Fibroblast of lung (primary cell): Measurements from ENCODE around the gene CACNA2D3. TPM values are rescaled to one million over a fixed set of nuclear protein-coding genes. Genes with fewer than 3 reads are reported as not detected.

Experiments
- DNase-seq, 2 donors: peaks; one replicate each; pipeline versions ENCODE4 v3.0.0 to v3.0.0-alpha.2; 2010; ENCODE audit warnings: low read depth in 2 of 2
- H2AFZ ChIP-seq: 2 replicates; pipeline ENCODE4 v1.5.1; 2012; ENCODE audit warnings: low read length, control low read depth, inconsistent platforms
- H3K27ac ChIP-seq: 2 replicates; pipeline ENCODE4 v1.5.1; 2011; ENCODE audit warnings: low read length, control low read depth; ENCODE audit not compliant: insufficient read depth
- H3K27me3 ChIP-seq: 2 replicates; pipeline ENCODE4 v1.5.1; 2011; ENCODE audit warnings: mild to moderate bottlenecking, low read length; ENCODE audit not compliant: control insufficient read depth, insufficient read depth
- H3K36me3 ChIP-seq: 2 replicates; pipeline ENCODE4 v1.5.1; 2011; ENCODE audit warnings: low read length; ENCODE audit not compliant: control insufficient read depth, insufficient read depth
- H3K4me1 ChIP-seq: 2 replicates; pipeline ENCODE4 v1.5.1; 2011; ENCODE audit warnings: low read length; ENCODE audit not compliant: control insufficient read depth, insufficient read depth; ENCODE audit errors: extremely low read depth
- H3K4me2 ChIP-seq: 2 replicates; pipeline ENCODE4 v1.5.1; 2011; ENCODE audit warnings: low read length, control low read depth; ENCODE audit not compliant: insufficient read depth; ENCODE audit errors: extremely low read depth
- H3K4me3 ChIP-seq, 4 experiments: fragments of 200-600 bp in 1 of 4; sonication (generic) in 1 of 4; replicated peaks in 1 of 4; 2 replicates each; pipeline ENCODE4 v1.5.1; 2011 to 2016; ENCODE audit warnings: low read length in 4 of 4, low read depth in 3 of 4, mild to moderate bottlenecking in 3 of 4, control low read depth in 2 of 4, inconsistent platforms in 1 of 4, mixed read lengths in 1 of 4; ENCODE audit not compliant: insufficient read depth in 1 of 4; ENCODE audit errors: control extremely low read depth in 1 of 4
- H3K79me2 ChIP-seq: 2 replicates; pipeline ENCODE4 v1.5.1; 2012; ENCODE audit warnings: mild to moderate bottlenecking, low read length, inconsistent platforms; ENCODE audit not compliant: control insufficient read depth, insufficient read depth
- H3K9ac ChIP-seq: 2 replicates; pipeline ENCODE4 v1.5.1; 2011; ENCODE audit warnings: mild to moderate bottlenecking, low read length, control low read depth; ENCODE audit not compliant: insufficient read depth
- H3K9me3 ChIP-seq: 2 replicates; pipeline ENCODE4 v1.5.1; 2012; ENCODE audit warnings: low read depth, low read length; ENCODE audit not compliant: control insufficient read depth, insufficient read depth
- H4K20me1 ChIP-seq: 2 replicates; pipeline ENCODE4 v1.5.1; 2011; ENCODE audit warnings: low read length; ENCODE audit not compliant: control insufficient read depth, insufficient read depth; ENCODE audit errors: extremely low read depth
- EZH2 ChIP-seq: IDR thresholded peaks from 2 replicates; pipeline ENCODE4 v1.5.1; 2012; ENCODE audit warnings: low read length, control low read depth, mild to moderate bottlenecking; ENCODE audit errors: missing control alignments
- polyA plus RNA-seq, 2 donors: library from polyadenylated mRNA; depleted of rRNA in 1 of 2; stranded (reverse) in 1 of 2; unstranded in 1 of 2; fragments of >200 nt; gene quantifications; 2 replicates each; pipeline ENCODE4 v1.2.1, GENCODE V29; 2011 to 2012; ENCODE audit warnings: missing spikeins in 1 of 2
- total RNA-seq: library from RNA; depleted of rRNA; stranded (reverse); fragments of >200 nt; gene quantifications from 2 replicates; pipeline ENCODE4 v1.2.1, GENCODE V29; 2014
- TF ChIP-seq, protein P1 (sequence below), 2 donors: IDR thresholded peaks in 1 of 2; conservative IDR thresholded peaks in 1 of 2; 1 replicate in 1 of 2; 2 replicates in 1 of 2; pipeline ENCODE4 v1.5.1; 2011 to 2012; ENCODE audit warnings: low read length in 2 of 2, control low read depth in 1 of 2, inconsistent platforms in 1 of 2, low read depth in 1 of 2, mild to moderate bottlenecking in 1 of 2

Gene CACNA2D3
- total and polyA plus RNA-seq, 2 donors (not counting 1 experiment from before 2014, with no cell fraction given), result 1.8 to 11.5 TPM

DNA sequence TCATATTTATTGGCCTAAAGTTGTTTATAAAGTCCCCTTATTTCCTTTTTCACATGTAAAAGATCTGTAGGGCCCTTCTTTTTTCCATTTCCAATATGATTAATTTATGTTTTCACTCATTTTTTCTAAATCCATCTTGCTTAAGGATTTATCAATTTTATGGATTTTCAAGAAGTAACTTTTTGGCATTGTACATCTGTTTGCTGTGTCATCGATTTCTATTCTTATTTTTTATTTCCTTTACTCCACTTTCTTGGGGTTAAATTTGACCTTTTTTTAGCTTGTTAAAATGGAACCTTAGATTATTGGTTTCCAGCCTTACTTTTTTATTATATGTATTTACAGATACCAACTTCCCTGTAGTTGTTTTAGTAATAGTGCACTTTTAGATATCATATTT, 597.6 kb downstream of the CACNA2D3 start:
- Histone ChIP-seq H3K4me3 (no peak overlapping the region), H3K4me2 (no peak overlapping the region), H3K27ac (no peak overlapping the region), H3K36me3 (no peaks in the 10 kb centered on the region), H3K79me2 (no peaks in the 10 kb centered on the region), H4K20me1 (no peaks in the 10 kb centered on the region), H3K9ac (no peak overlapping the region), H3K9me3 (no peaks in the 10 kb centered on the region), H3K4me1 (no peaks in the 10 kb centered on the region), H2AFZ (no peak overlapping the region), H3K27me3 (no peaks in the 10 kb centered on the region)
- no peak for DNase-seq
- no peak for TF ChIP-seq EZH2
- TF ChIP-seq, protein P1, sequence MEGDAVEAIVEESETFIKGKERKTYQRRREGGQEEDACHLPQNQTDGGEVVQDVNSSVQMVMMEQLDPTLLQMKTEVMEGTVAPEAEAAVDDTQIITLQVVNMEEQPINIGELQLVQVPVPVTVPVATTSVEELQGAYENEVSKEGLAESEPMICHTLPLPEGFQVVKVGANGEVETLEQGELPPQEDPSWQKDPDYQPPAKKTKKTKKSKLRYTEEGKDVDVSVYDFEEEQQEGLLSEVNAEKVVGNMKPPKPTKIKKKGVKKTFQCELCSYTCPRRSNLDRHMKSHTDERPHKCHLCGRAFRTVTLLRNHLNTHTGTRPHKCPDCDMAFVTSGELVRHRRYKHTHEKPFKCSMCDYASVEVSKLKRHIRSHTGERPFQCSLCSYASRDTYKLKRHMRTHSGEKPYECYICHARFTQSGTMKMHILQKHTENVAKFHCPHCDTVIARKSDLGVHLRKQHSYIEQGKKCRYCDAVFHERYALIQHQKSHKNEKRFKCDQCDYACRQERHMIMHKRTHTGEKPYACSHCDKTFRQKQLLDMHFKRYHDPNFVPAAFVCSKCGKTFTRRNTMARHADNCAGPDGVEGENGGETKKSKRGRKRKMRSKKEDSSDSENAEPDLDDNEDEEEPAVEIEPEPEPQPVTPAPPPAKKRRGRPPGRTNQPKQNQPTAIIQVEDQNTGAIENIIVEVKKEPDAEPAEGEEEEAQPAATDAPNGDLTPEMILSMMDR (conservative IDR thresholded peaks at IDR 0.05 in 1 of 2, IDR thresholded peaks at IDR 0.05 in 1 of 2; ENCODE audit: low read depth in 1 of 2, low read length in 2 of 2), result no peak

DNA sequence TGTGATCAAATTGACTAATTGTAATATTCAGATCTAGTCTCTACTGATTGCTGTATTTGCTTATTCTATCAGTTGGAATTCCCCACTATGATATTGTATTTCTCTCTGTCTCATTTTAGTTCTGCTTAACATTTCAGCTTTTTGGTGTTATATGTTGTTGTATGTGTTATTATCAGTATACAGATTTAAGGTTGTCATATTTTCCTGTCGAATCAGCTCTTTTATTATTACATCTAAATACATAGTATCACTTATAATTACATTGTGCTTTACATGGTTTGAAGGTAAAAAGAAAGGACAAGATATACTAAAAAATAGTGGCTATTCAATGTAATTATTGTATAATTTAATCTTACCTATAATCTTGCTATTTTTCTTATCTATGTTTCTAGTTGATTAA, 598.3 kb downstream of the CACNA2D3 start:
- H2AFZ ChIP-seq, result no peak overlapping the region
- no peak overlapping the region for H3K9ac ChIP-seq
- DNase-seq, result no peak
- no peak for TF ChIP-seq EZH2
- TF ChIP-seq, protein P1 (conservative IDR thresholded peaks at IDR 0.05 in 1 of 2, IDR thresholded peaks at IDR 0.05 in 1 of 2; ENCODE audit: low read depth in 1 of 2, low read length in 2 of 2), result no peak
- H3K4me1 ChIP-seq, result no peaks in the 10 kb centered on the region
- H3K4me3 ChIP-seq, result no peak overlapping the region
- H4K20me1 ChIP-seq, result no peaks in the 10 kb centered on the region
- H3K9me3 ChIP-seq, result no peaks in the 10 kb centered on the region
- no peaks in the 10 kb centered on the region for H3K79me2 ChIP-seq
- no peak overlapping the region for H3K4me2 ChIP-seq
- no peaks in the 10 kb centered on the region for H3K36me3 ChIP-seq
- no peak overlapping the region for H3K27ac ChIP-seq
- H3K27me3 ChIP-seq, result no peaks in the 10 kb centered on the region

DNA sequence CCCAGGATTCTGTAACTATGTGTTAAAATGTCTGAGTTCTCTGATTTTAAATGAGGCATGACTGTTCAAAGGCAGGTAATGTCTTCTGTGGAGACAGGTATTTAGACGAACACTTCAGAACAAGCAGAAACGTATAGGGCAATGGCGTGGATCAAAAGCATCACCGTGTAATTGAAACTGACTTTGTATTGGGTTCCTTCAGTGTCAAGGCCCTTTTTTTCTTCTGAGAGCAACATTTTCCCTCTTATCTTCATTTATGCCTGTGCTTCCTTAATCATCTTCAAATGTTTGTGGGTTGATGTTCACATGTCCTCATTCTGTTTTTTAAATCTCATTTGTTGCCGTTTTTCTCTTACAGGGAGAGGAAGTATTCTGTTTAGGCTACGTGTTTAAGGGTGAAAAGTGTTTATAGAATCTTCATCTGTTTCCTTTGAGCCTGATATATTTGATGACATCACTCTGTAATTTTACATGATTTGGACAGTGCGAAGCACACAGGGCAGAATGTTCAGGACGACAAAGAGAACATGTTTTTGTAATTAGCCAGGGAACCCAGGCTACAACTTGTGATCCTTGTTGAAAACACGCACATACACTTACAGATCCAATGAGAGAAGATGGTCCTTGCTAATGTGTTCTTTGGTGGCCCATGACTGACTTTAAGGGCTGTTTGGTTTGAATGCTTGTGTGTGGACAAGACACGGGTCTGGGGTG, 609.5 kb downstream of the CACNA2D3 start:
- no peak overlapping the region for H3K4me3 ChIP-seq
- no peaks in the 10 kb centered on the region for H3K36me3 ChIP-seq
- no peak for DNase-seq
- H3K79me2 ChIP-seq, result no peaks in the 10 kb centered on the region
- no peak overlapping the region for H3K9ac ChIP-seq
- H2AFZ ChIP-seq, result no peak overlapping the region
- no peaks in the 10 kb centered on the region for H4K20me1 ChIP-seq
- H3K9me3 ChIP-seq, result no peaks in the 10 kb centered on the region
- TF ChIP-seq EZH2, result no peak
- TF ChIP-seq, protein P1 (conservative IDR thresholded peaks at IDR 0.05 in 1 of 2, IDR thresholded peaks at IDR 0.05 in 1 of 2; ENCODE audit: low read depth in 1 of 2, low read length in 2 of 2), result no peak
- no peak overlapping the region for H3K4me2 ChIP-seq
- H3K27me3 ChIP-seq, result no peaks in the 10 kb centered on the region
- no peaks in the 10 kb centered on the region for H3K4me1 ChIP-seq
- no peak overlapping the region for H3K27ac ChIP-seq
